ENCODE data around the gene AMPD3. TPM values are rescaled to one million over a fixed set of nuclear protein-coding genes. Genes with fewer than 3 reads are reported as not detected.
A peak's percentile ranks its signal among the peaks of the same experiment; 100 is the strongest.

AMPD3 gene
- 10 to 100 TPM; 21.6 to 28.8 TPM for total RNA-seq

DNA sequence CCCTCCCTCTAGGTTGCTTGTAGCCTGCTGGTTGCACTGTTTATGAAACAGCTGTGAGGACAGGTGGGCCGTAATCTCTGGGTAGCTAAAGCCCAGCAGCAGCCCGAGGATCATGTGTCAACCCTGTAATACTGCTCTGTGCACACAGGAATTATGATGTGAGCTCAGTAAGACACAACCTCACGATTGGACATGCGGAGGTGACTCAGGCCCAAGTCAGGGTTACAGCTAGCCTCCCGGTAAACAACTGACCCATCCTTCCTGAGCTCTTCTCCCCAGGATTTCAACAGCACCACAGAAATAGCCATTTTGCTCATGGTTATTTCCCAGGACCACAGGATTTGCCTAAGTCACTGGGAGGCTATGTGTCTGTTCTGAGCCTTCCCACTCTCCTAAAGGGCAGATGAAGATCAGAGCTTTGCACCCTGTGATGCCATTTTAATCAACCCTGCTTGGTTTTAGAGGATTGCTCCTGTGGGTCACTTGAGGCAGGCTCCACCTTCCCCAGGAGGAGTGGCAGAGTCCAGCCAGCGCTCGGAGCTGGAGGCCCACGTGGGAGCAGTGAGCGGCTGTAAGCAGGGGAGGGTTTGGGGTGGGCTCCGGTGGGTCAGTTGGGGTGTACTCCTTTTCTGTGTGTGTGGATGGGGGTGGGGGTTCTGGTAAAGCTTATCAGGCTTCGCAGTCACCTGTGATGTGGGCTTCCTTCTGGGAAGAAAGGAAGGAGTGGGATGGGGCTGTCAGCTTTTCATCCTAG lies at the start of gene AMPD3:
AMPD3 (plus strand) TSS at position 387 of the 754 bp plus-strand sequence. CDS start 6,256 bp downstream, outside the sequence.
- no peaks in the 10 kb centered on the region for H3K9me3 Mint-ChIP-seq
- H3K27ac Mint-ChIP-seq, result peak within 1 kb of the TSS; percentile 81
- H3K4me1 Mint-ChIP-seq (ENCODE audit: low read depth), result peaks cover 91% of the 10 kb centered on the region
- H3K27me3 Mint-ChIP-seq (ENCODE audit: low read depth), result no peaks in the 10 kb centered on the region
- ATAC-seq (replicated peaks in 1 of 2), result peak; percentile 39 to 49
- H3K4me3 Mint-ChIP-seq, result peak within 1 kb of the TSS; percentile 85 to 89
- peaks cover 2 to 6% of the 10 kb centered on the region in 2 donors for H3K36me3 Mint-ChIP-seq (ENCODE audit: insufficient read depth in 2 of 2)
- peak; percentile 59 to 63 for DNase-seq

DNA sequence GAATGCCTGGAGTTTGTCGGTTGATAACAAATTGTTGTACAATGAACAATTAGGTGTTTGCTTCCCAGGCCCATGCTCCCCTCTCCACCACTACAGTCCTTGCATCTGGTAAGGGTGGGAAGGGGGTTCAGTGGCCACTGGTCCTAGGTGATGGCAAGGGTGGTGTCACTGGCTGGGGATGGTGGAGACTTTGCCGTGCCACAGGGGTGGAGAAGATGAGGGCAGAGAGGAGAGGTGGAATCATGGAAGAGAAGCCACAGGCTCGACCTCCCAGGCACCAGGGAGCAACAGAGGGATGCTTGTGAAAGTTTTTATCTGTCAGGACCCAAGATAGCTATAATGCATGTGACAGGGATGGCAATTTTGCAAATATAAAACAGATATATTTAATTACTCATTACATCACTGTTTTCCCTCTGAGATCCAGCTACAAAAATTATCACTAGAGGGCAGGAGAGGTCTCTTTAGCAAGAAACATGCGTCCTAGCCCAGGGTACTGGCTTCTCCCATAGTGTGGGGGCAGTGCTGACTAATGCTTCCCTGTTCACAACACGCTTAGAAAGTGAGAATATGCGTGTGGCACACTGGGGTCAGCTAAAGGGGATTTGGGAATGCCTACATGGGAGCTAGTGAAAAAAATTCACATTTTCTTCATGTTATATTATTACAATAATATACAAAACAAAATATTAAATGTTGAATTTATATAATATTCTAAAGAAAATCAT lies 49.0 kb upstream of the AMPD3 start:
- H3K9me3 Mint-ChIP-seq, result no peaks in the 10 kb centered on the region
- H3K4me3 Mint-ChIP-seq, result no peak overlapping the region
- peaks cover 18% of the 10 kb centered on the region for H3K4me1 Mint-ChIP-seq (ENCODE audit: low read depth)
- DNase-seq (peak; percentile 49 to 52), ATAC-seq (replicated peaks in 1 of 2) (peak; percentile 85 to 86)
- no peak overlapping the region for H3K27ac Mint-ChIP-seq
- H3K36me3 Mint-ChIP-seq (ENCODE audit: insufficient read depth in 2 of 2), result no peaks in the 10 kb centered on the region
- no peaks in the 10 kb centered on the region for H3K27me3 Mint-ChIP-seq (ENCODE audit: low read depth)

DNA sequence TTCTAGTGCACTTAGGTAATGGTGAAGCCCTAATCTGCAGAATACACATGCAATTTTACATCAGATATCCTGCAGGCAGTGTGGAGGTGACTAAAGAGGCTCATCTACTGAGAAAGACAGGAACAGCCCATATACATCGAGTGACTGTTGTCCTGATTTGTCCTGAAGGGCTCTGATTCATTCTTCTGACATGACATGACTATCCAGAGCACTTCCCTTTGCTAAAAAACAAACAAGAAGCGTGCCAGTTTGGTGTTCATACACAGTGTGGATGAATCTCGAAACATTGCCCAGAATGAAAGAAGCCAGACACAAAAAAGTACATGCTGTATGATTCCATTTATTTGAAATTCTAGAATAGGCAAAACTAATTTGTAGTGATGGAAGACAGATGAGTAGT lies 48.0 kb upstream of the AMPD3 start:
- no peak for DNase-seq
- Mint-ChIP-seq H3K27me3 (ENCODE audit: low read depth) (peaks cover 7% of the 10 kb centered on the region), H3K4me1 (ENCODE audit: low read depth) (peaks cover 18% of the 10 kb centered on the region), H3K9me3 (no peaks in the 10 kb centered on the region), H3K36me3 (ENCODE audit: insufficient read depth in 2 of 2) (no peaks in the 10 kb centered on the region), H3K27ac (no peak overlapping the region), H3K4me3 (no peak overlapping the region)
- ATAC-seq (replicated peaks in 1 of 2), result peak in 1 of 2 donors; percentile 57

DNA sequence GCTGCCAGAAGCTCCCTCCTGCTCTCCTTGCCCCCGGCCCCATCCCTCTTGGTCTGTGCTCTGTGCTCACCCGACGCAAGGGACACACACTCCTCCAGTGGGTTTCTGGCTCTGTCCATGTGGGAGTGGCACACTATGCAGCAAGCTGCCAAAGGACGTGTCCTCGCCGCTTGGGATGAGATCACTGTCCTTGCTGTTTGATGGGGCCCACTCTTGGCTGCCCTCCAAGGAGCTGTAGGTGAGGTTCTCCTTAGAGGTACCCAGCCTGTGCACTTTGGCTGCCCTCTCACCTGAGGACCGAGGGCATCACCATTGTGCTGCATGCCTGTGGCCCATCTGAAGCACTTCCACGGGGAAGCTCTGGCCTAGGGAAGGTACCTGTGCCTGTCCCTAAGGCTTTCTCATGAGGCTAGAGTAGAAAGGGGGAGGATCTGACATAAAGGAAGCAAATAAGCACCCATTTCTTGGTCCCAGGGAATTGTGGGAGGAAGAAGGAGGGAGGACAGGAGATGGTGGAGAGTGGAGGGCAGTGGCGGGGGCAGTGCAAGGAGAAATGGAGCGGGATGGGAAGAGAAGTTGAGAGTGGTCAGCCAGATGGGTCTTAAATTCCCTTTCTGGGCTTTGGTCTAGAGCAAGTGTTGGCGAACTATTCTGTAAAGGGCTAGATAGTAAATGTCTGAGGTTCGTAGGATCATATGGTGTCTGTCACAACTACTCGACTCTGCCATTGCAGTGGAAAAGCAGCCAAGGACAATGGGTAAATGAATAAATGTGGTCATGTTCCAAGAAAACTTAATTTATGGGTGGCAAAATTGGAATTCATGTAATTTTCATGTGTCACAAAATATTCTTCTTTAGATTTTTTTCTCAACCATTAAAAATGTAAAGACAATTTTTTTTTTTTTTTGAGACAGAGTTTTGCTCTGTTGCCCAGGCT lies 47.0 kb upstream of the AMPD3 start:
- Mint-ChIP-seq H3K36me3 (ENCODE audit: insufficient read depth in 2 of 2) (no peaks in the 10 kb centered on the region), H3K9me3 (no peaks in the 10 kb centered on the region), H3K4me3 (no peak overlapping the region), H3K4me1 (ENCODE audit: low read depth) (peaks cover 18% of the 10 kb centered on the region), H3K27ac (no peak overlapping the region), H3K27me3 (ENCODE audit: low read depth) (peaks cover 9% of the 10 kb centered on the region)
- no peak for ATAC-seq (replicated peaks in 1 of 2)
- DNase-seq, result no peak

DNA sequence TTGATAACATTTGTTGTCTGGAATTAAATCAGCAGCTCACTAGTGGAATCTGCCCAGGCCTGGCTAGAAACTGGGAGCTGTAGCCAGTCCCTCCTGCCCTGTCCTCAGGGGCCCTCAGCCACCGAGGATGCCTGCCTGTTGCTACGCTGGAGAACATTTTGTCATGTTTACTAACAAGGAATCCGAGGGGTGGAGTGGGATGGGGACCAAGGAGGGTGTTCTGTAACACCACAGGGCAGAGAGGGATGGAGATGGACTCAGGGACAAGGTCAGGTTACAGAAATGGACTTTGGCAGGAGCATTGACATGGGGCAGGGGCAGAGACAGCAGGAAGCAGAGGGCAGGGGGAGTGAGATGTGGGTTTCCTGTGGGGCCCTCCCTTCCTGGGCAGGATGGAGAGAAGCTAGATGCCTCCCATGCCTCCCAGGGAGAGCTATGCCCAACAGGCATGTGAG lies 45.8 kb upstream of the AMPD3 start:
- Mint-ChIP-seq H3K4me1 (ENCODE audit: low read depth) (peaks cover 27% of the 10 kb centered on the region), H3K4me3 (no peak overlapping the region), H3K27me3 (ENCODE audit: low read depth) (peaks cover 15% of the 10 kb centered on the region), H3K9me3 (no peaks in the 10 kb centered on the region), H3K36me3 (ENCODE audit: insufficient read depth in 2 of 2) (no peaks in the 10 kb centered on the region), H3K27ac (no peak overlapping the region)
- ATAC-seq (replicated peaks in 1 of 2) (no peak), DNase-seq (no peak)

DNA sequence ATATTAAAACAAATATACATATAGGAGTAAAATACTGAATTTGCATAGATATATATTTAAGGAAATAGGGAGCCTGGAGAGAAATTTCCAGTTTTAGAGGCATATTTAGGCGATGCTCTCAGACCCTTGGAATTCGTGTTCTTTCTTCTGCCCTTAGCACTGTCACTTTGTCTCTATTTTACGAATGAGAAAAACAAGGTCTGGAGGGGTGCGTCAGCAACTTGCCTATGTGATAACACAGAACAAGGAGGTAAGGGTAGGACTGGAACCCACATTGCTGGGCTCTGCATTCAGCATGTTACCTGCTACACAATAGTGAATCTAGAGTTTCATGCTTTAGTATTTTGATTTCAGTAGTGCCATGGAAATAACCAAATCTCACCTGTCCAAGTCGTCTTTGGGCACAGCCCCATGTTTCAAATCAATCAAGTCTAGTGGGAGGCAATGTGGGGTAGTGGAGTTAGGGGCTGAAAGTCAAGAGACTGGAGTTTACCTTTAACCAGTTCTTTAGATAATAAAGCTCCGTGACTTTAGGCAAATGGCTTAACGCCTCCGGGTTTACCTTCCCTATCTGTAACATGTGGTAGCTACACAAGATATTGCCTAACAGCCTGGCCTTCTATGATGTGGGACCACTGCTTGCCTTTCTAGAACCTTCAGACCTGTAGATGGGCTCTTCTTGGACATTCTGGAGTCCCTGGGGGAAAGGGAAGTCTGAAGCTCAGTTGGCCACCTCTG lies 44.8 kb upstream of the AMPD3 start:
- Mint-ChIP-seq H3K36me3 (ENCODE audit: insufficient read depth in 2 of 2) (no peaks in the 10 kb centered on the region), H3K4me1 (ENCODE audit: low read depth) (peaks cover 38% of the 10 kb centered on the region), H3K27me3 (ENCODE audit: low read depth) (peaks cover 20% of the 10 kb centered on the region), H3K27ac (no peak overlapping the region), H3K9me3 (no peaks in the 10 kb centered on the region), H3K4me3 (no peak overlapping the region)
- ATAC-seq (replicated peaks in 1 of 2) (no peak), DNase-seq (no peak)

DNA sequence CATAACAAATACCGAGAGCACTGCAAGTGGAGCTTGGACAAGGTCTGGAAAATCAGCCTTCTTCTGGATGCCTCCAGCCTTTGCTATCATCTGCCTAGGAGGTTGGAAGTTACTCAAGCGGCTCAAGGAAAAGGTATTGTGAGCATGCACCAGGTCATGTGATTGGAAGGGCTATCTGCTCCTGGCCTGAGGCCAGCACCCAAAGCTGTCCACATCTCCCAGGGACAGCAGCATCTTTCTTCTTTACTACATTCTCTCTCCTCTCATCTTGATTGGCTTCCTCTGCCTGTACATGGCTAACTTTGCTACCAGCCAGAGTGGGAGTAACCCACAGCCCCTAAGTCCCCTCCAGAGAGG lies 44.2 kb upstream of the AMPD3 start:
- no peak for ATAC-seq (replicated peaks in 1 of 2)
- H3K4me1 Mint-ChIP-seq (ENCODE audit: low read depth), result peaks cover 37% of the 10 kb centered on the region

DNA sequence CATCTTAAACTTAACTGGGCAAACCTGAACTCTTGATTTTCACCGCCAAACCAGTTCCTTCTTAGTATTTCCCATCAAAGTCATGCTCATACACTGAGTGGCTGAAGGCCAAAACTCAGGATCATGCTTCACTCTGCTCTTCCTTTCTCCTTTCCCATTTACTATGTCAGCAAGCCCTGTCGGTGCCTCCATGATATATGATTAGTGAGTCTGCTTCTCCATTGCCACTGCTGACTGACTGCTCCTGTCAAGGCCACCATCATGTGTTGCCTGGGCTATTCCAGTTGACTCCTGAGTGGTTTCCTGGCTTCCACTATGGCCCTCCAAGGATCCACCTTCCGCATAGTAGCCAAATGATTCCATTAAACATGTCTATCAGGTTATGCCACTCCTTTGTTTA lies 42.8 kb upstream of the AMPD3 start:
- Mint-ChIP-seq H3K27me3 (ENCODE audit: low read depth) (peaks cover 27% of the 10 kb centered on the region), H3K4me1 (ENCODE audit: low read depth) (peaks cover 32% of the 10 kb centered on the region), H3K27ac (no peak overlapping the region), H3K36me3 (ENCODE audit: insufficient read depth in 2 of 2) (no peaks in the 10 kb centered on the region), H3K4me3 (no peak overlapping the region), H3K9me3 (no peaks in the 10 kb centered on the region)
- ATAC-seq (replicated peaks in 1 of 2), result no peak
- no peak for DNase-seq

More for the DNA sequence above, 44.2 kb upstream of the AMPD3 start:
- Mint-ChIP-seq H3K27me3 (ENCODE audit: low read depth) (peaks cover 22% of the 10 kb centered on the region), H3K9me3 (no peaks in the 10 kb centered on the region), H3K27ac (no peak overlapping the region), H3K36me3 (ENCODE audit: insufficient read depth in 2 of 2) (no peaks in the 10 kb centered on the region), H3K4me3 (no peak overlapping the region)
- no peak for DNase-seq

DNA sequence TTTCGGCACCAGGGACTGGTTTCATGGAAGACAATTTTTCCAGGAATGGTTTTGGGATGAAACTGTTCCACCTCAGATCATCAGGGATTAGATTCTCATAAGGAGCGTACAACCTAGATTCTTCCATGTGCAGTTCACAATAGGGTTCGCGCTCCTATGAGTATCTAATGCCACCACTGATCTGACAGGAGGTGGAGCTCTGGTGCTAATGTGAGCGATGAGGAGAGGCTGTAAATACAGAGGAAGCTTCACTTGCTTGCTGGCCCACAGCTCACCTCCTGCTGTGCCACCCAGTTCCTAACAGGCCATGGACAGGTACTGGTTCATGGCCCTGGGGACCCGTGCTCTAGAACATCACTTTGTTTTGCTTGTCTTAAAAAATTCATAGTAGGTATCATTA lies 41.8 kb upstream of the AMPD3 start:
- Mint-ChIP-seq H3K4me1 (ENCODE audit: low read depth) (peaks cover 32% of the 10 kb centered on the region), H3K4me3 (no peak overlapping the region), H3K27ac (no peak overlapping the region), H3K36me3 (ENCODE audit: insufficient read depth in 2 of 2) (no peaks in the 10 kb centered on the region), H3K27me3 (ENCODE audit: low read depth) (peaks cover 27% of the 10 kb centered on the region), H3K9me3 (no peaks in the 10 kb centered on the region)
- ATAC-seq (replicated peaks in 1 of 2) (peak; percentile 66 to 73), DNase-seq (peak; percentile 30 to 38)

DNA sequence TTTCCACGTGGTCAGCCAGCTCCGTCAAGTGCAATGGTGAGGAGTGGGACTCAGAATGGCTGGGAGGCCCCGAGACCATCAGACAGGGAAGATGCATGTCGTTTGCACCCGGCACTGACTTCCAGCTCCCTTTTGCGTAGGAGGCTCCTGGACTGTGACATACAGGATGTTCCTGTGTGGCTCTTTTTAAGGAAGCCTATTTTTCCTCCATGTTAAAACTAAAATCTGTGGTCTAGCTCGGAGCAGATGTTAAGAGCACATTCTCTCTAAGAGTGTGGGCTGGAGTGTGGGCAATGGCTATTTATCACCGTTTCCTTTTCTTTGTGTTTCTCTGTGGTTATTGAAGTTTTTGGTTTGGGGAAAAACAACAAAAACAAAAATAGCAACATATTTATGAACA lies 40.9 kb upstream of the AMPD3 start:
- Mint-ChIP-seq H3K27ac (peak overlapping the region; percentile 36), H3K4me1 (ENCODE audit: low read depth) (peaks cover 29% of the 10 kb centered on the region), H3K9me3 (no peaks in the 10 kb centered on the region), H3K4me3 (no peak overlapping the region), H3K36me3 (ENCODE audit: insufficient read depth in 2 of 2) (no peaks in the 10 kb centered on the region), H3K27me3 (ENCODE audit: low read depth) (peaks cover 27% of the 10 kb centered on the region)
- no peak for DNase-seq
- ATAC-seq (replicated peaks in 1 of 2), result no peak

DNA sequence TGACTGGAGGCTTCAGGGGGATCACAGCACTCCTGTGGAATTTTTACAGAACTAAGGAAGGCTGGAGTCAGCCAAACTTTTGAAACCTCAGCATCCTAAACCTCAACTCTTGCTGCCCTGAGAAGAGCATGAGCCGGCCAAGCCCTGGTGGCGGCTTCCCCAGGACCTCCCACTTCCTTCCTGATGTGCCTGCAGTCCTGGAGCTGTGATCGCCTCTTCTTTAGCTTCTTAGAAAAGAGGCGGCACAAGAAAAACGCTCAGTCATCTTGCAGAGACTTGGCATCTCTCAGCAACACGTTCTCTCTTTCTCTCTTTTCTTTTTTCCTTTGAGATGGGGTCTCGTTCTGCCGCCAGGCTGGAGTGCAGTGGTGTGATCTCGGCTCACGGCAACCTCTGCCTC lies 40.4 kb upstream of the AMPD3 start:
- no peaks in the 10 kb centered on the region for H3K9me3 Mint-ChIP-seq
- no peaks in the 10 kb centered on the region for H3K36me3 Mint-ChIP-seq (ENCODE audit: insufficient read depth in 2 of 2)
- no peak for ATAC-seq (replicated peaks in 1 of 2)
- H3K4me3 Mint-ChIP-seq, result peak overlapping the region; percentile 16 to 44
- H3K27ac Mint-ChIP-seq, result peak overlapping the region; percentile 36
- H3K27me3 Mint-ChIP-seq (ENCODE audit: low read depth), result peaks cover 27% of the 10 kb centered on the region
- no peak for DNase-seq
- peaks cover 24% of the 10 kb centered on the region for H3K4me1 Mint-ChIP-seq (ENCODE audit: low read depth)

DNA sequence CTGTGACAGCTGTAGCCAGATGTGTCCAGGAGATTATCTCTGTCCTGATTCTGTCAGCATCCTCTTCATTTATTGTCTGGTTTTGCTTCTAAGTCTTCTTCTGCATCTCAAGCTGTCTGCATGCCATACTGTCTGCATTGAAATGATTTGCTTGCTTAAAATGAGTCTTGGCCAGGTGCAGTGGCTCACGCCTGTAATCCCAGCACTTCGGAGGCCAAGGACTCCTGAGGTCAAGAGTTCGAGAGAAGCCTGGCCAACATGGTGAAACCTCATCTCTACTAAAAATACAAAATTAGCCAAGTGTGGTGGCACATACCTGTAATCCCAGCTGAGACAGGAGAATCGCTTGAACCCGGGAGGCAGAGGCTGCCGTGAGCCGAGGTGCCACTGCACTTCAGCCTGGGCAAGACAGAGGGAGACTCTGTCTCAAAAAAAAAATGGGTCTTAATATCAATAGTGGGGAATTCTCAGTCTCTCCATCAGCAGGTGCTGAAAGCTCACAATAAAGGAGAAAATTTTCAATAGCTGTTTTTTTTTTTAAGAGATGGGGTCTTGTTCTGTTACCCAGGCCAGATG lies 39.2 kb upstream of the AMPD3 start:
- ATAC-seq (replicated peaks in 1 of 2) (no peak), DNase-seq (no peak)
- H3K9me3 Mint-ChIP-seq, result no peaks in the 10 kb centered on the region
- H3K27me3 Mint-ChIP-seq (ENCODE audit: low read depth), result peaks cover 27% of the 10 kb centered on the region
- H3K4me1 Mint-ChIP-seq (ENCODE audit: low read depth), result peaks cover 22% of the 10 kb centered on the region
- H3K36me3 Mint-ChIP-seq (ENCODE audit: insufficient read depth in 2 of 2), result no peaks in the 10 kb centered on the region
- H3K27ac Mint-ChIP-seq, result no peak overlapping the region
- no peak overlapping the region for H3K4me3 Mint-ChIP-seq
